ENCODE data around the gene ADGRV1.
"Not testable (repeated sequence)": the region's sequence is repeated elsewhere in the genome, so short reads cannot be mapped to it uniquely, and the experiment has no call there.

Gene ADGRV1

GRCh38 chr5:90959262-90959661 lies 400.7 kb downstream of the ADGRV1 start:
- no peak for DNase-seq

- DNase-seq = no peak
Measured at GRCh38 chr5:90962481-90962880, 403.9 kb downstream of the ADGRV1 start.

GRCh38 chr5:90965110-90965685 lies 406.6 kb downstream of the ADGRV1 start:
- DNase-seq = no peak

GRCh38 chr5:90967443-90967842 lies 408.8 kb downstream of the ADGRV1 start:
- no peak for DNase-seq

- DNase-seq = no peak
Measured at GRCh38 chr5:90967851-90968250, 409.3 kb downstream of the ADGRV1 start.

- no peak for DNase-seq
Measured at GRCh38 chr5:90968319-90968718, 409.7 kb downstream of the ADGRV1 start.

GRCh38 chr5:90969945-90970344 lies 411.3 kb downstream of the ADGRV1 start:
- DNase-seq = not testable (repeated sequence)

GRCh38 chr5:90981177-90981576 lies 422.6 kb downstream of the ADGRV1 start:
- DNase-seq = no peak

- DNase-seq = no peak
Measured at GRCh38 chr5:90981821-90982220, 423.2 kb downstream of the ADGRV1 start.

GRCh38 chr5:90982576-90982975 lies 424.0 kb downstream of the ADGRV1 start:
- DNase-seq = no peak

- no peak for DNase-seq
Measured at GRCh38 chr5:90983148-90983547, 424.6 kb downstream of the ADGRV1 start.

GRCh38 chr5:90983711-90984124 lies 425.1 kb downstream of the ADGRV1 start:
- DNase-seq = no peak

- no peak for DNase-seq
Measured at GRCh38 chr5:90985341-90985740, 426.7 kb downstream of the ADGRV1 start.

GRCh38 chr5:90987726-90988125 lies 429.1 kb downstream of the ADGRV1 start:
- DNase-seq = no peak

GRCh38 chr5:90991201-90991600 lies 432.6 kb downstream of the ADGRV1 start:
- DNase-seq = no peak

GRCh38 chr5:90994796-90995195 lies 436.2 kb downstream of the ADGRV1 start:
- no peak for DNase-seq

- DNase-seq = no peak
Measured at GRCh38 chr5:90996089-90996488, 437.5 kb downstream of the ADGRV1 start.

GRCh38 chr5:90997082-90997481 lies 438.5 kb downstream of the ADGRV1 start:
- DNase-seq = no peak

- no peak for DNase-seq
Measured at GRCh38 chr5:91000743-91001142, 442.1 kb downstream of the ADGRV1 start.

GRCh38 chr5:91006713-91007112 lies 448.1 kb downstream of the ADGRV1 start:
- no peak for DNase-seq

- DNase-seq = no peak
Measured at GRCh38 chr5:91007251-91007650, 448.7 kb downstream of the ADGRV1 start.

GRCh38 chr5:91007780-91008402 lies 449.3 kb downstream of the ADGRV1 start:
- DNase-seq = no peak

- no peak for DNase-seq
Measured at GRCh38 chr5:91010090-91010489, 451.5 kb downstream of the ADGRV1 start.

GRCh38 chr5:91011029-91011428 lies 452.4 kb downstream of the ADGRV1 start:
- DNase-seq = no peak

- not testable (repeated sequence) for DNase-seq
Measured at GRCh38 chr5:91012867-91013266, 454.3 kb downstream of the ADGRV1 start.

All from NCI-H446 treated with DMSO at 0.1 percent for 48 hours (cell line).